Suppressor macrophage (primary cell): ENCODE measurements around the gene POGZ.
"Not testable (repeated sequence)": the region's sequence is repeated elsewhere in the genome, so short reads cannot be mapped to it uniquely, and the experiment has no call there.

ENCODE experiments used
- DNase-seq, 4 experiments: peaks; one replicate each; pipeline ENCODE4 v3.0.0-alpha.2; 2020 to 2022

The POGZ gene

GRCh38 chr1:151418081-151418480, 41.2 kb downstream of the POGZ start:
- DNase-seq, result peak in 1 of 4 experiments; percentile 9

- no peak for DNase-seq
Measured at GRCh38 chr1:151416231-151416630, 43.1 kb downstream of the POGZ start.

- no peak for DNase-seq
Measured at GRCh38 chr1:151411884-151412283, 47.4 kb downstream of the POGZ start.

GRCh38 chr1:151408891-151409290, 50.4 kb downstream of the POGZ start:
- DNase-seq, result no peak

- no peak for DNase-seq
Measured at GRCh38 chr1:151407304-151407703, 52.0 kb downstream of the POGZ start.

- no peak for DNase-seq
Measured at GRCh38 chr1:151406176-151406575, 53.1 kb downstream of the POGZ start.

- DNase-seq, result no peak
Measured at GRCh38 chr1:151405187-151405951, 53.9 kb downstream of the POGZ start.

GRCh38 chr1:151403612-151404011, 55.7 kb downstream of the POGZ start:
- DNase-seq, result no peak

- no peak for DNase-seq
Measured at GRCh38 chr1:151402764-151403163, 56.5 kb downstream of the POGZ start.

- no peak for DNase-seq
Measured at GRCh38 chr1:151401860-151402259, 57.4 kb downstream of the POGZ start.

GRCh38 chr1:151401125-151401788, 58.0 kb downstream of the POGZ start:
- no peak for DNase-seq

GRCh38 chr1:151399324-151400171, 59.7 kb downstream of the POGZ start, which contains the start of gene PSMB4:
Gene PSMB4 (plus strand): TSS chr1:151399573. CDS start chr1:151399588, 15 bp downstream.
- DNase-seq, result peak; percentile 90 to 95 (median 92)

GRCh38 chr1:151396265-151396664, 63.0 kb downstream of the POGZ start:
- DNase-seq, result not testable (repeated sequence)

- no peak for DNase-seq
Measured at GRCh38 chr1:151393583-151393982, 65.7 kb downstream of the POGZ start.

GRCh38 chr1:151391079-151391563, 68.2 kb downstream of the POGZ start:
- DNase-seq, result no peak

- not testable (repeated sequence) for DNase-seq
Measured at GRCh38 chr1:151390221-151391078, 68.8 kb downstream of the POGZ start.

GRCh38 chr1:151386002-151386401, 73.3 kb downstream of the POGZ start:
- no peak for DNase-seq

GRCh38 chr1:151384584-151384983, 74.7 kb downstream of the POGZ start:
- no peak for DNase-seq

- no peak for DNase-seq
Measured at GRCh38 chr1:151377150-151377884, 82.0 kb downstream of the POGZ start.

GRCh38 chr1:151373196-151373595, 86.1 kb downstream of the POGZ start:
- no peak for DNase-seq
